GM21786 (cell line): ENCODE results near the gene AGPS.

Experiments used
- ATAC-seq: cut with Tn5 transposase; IDR thresholded peaks from one replicate; pipeline ENCODE4 v1.9.1; 2021; ENCODE audit not compliant: unreplicated experiment

Gene AGPS

DNA sequence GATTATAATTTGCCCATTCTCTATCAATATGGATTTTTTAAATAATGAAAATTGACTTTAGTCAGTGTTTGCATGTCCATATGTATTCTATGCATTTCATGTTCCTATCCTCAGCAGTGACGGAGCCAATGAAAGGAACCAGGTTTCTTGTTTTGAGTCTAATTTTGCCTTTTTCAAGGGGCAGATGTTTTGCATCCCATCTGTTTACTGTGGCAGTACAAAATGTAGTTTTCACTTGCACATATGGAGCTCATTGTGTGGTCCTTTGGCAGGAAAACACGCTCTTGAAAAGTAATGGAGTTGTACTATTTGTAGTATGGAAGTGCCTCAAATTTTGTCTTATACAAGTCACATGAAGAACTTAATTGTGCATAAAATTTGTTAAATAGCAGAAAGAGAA is 127.8 kb downstream of the AGPS start:
- no peak for ATAC-seq

GRCh38 chr2:177523781-177524180 is 131.2 kb downstream of the AGPS start:
- ATAC-seq = no peak

GRCh38 chr2:177525351-177525924 is 132.9 kb downstream of the AGPS start:
- ATAC-seq = no peak

DNA sequence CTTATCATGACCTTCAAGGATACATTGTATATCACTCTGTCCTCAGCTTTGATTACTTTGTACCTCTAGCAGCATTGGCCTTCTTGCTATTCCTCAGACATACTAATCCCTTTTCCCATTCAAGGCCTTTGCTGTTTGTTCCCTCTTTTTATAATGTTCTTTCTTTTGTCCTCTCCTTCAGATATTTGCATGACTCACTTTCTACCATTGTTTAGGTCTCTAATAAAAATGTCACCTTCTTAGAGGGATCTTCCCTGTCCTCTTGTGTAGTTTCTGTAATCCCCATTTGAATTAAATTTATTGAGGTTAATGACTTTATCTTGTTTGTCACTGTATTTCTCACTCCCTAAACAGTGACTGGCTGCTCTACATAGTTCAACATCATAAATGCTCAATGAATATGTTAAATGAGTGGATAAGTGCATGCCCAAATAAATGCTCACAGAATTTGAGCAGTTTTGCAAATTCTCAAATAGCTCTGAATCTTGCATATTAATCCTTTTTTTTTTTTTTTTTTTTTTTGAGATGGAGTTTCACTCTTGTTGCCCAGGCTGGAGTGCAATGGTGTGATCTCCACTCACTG is 135.9 kb downstream of the AGPS start:
- ATAC-seq = no peak

DNA sequence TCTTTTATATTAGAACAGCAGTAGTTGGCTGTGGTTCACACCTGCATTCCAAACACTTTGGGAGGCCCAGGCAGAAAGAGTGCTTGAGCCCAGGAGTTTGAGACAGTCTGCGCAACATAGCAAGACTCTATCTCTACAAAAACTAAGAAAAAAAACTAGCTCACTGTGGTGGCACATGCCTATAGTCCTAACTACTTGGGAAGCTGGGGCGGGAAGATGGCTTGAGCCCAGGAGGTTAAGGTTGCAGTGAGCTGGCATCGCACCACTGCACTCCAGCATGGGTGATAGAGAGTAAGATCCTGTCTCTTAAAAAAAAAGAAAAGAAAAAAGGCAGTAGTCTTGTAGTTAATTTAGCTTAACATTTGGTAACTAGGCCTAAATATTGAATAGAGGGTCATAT is 136.6 kb downstream of the AGPS start:
- ATAC-seq = no peak

- ATAC-seq = no peak
Observed at GRCh38 chr2:177530561-177530960, 138.0 kb downstream of the AGPS start.

GRCh38 chr2:177531706-177532105 is 139.1 kb downstream of the AGPS start:
- ATAC-seq = no peak

DNA sequence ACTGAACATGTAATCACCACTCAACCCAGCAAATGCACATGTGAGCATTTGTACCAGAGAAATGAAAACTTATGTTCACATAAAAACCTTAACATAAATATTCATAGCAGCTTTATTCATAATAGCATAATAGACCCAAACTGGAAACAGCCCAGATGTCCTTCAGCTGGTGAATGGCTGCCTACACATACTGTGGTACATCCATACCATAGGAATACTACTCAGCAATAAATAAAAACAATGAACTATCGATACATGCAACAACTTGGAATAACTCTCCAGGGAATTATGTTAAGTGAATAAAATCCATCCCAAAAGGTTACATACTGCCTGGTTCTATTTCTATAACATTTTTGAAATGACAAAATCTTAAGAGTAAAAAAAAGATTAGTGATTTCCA is 140.0 kb downstream of the AGPS start:
- no peak for ATAC-seq

DNA sequence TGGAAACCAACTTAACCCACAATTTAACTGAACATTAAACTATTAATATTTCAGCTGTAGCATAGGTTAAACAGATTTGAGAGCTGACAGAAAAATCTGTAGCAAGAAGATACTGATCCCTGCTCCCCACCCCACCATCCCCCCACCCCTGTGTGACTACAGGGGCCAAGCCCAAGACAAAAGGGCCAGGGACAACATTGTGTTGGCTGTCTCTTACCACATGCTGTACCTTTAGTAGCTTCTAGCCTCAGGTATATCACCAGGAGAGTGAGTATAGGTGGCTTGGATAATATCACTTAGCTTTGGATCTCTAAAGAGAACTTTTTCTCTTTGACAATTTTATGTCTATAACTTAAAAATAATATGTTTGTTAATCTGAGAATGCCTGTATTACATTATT is 140.7 kb downstream of the AGPS start:
- ATAC-seq = no peak

- ATAC-seq = no peak
Observed at GRCh38 chr2:177535000-177535399, 142.4 kb downstream of the AGPS start.

DNA sequence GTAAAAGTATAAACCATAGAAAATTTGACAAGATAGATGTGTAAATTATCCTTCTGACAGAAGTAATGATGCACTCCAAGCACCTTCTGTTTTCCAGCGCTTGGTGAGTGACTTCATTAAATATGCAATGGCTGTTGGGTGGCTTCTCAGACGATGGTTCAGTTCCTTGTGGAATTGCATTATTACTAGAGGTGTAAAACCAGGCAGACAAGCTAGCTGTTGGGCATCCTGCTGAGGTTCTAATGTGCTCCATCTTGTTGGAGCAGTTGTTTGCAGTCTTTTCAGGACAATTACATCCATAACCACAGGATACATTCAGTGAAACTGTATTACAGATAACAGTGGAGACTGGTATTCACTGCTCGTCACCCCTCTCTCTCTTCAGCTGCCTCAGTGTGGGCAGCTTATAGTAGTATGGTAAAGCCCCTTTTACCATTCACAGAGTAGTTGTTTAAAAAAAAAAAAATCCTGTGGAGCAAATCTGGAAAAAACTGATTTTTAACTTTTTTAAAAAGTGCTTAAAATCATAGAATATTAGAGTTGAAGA is 143.5 kb downstream of the AGPS start:
- no peak for ATAC-seq

- no peak for ATAC-seq
Observed at GRCh38 chr2:177537213-177537612, 144.6 kb downstream of the AGPS start.

- ATAC-seq = no peak
Observed at GRCh38 chr2:177537636-177538035, 145.1 kb downstream of the AGPS start.

DNA sequence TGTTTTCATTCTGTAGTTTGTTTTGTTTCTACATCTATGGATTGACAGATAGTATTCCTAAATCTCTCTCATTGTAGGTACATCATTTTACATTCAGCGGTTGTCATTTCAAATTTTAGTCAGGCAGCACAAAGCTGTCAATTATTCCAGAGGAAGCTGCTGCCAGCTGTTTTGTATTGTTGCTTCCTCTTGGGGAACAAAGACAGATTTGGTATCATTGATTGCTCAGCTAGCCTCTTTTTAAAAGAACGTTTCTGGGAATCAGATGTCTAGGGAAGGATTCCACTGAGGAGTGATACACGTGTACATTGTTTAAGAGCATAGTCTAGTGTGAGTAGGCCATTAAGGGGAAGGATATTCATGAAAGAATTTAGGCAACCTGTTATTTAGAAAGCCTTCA is 145.8 kb downstream of the AGPS start:
- no peak for ATAC-seq

- ATAC-seq = no peak
Observed at GRCh38 chr2:177540283-177540682, 147.7 kb downstream of the AGPS start.

DNA sequence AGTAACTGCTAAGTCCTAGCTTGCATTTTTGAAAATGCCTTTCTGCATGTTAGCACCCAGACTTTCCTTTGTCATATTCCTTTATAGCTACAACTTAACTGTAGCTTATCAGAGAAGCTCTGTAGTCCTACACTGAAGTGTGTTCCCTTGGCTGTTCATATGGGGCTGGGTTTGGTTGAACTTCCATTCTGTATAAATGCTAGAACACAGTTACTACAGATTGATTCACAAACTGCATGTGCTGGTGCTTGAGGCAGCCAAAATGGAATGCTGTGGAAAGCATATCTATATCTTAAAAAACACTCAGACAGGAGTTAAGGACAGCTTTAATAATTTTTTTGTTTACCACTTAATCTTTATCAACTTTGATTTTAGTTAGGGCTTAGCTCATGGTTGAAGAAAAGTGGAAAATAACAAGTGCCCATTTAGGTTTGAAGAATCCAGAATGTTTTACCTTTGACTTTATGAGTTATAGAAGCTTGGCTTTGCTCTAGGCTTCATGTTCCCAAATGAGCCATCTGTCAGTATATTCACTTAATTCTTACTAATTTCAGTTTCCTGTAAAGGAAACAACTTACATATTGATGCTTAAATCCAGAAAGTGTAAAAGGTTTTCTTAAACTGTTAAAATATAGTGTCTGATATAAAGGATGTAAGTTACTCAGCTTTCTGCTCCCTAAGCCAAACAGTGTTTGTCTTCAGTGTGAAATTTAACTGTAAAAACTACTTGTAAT is 148.9 kb downstream of the AGPS start:
- ATAC-seq = no peak

- no peak for ATAC-seq
Observed at GRCh38 chr2:177542396-177542795, 149.8 kb downstream of the AGPS start.

- ATAC-seq = no peak
Observed at GRCh38 chr2:177543007-177543760, 150.6 kb downstream of the AGPS start.

DNA sequence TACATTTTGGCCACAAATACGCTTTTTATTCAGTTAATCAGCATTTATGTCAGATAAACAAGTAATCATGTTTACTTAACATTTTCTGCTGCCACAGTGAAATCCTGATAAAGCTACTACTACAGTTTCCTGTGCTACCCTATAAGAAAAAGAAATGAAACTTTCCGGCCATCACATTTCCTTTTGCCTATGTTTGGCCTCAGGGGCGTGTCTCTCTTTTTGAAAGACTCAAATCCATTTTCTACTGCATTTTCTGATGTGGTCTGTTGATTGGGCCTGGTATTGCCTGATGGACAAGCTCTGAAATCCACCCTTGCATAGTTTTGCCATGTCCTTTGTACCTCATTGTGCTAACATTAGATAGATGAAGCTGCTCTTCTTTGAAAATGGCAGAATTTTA is 152.6 kb downstream of the AGPS start:
- ATAC-seq = no peak

GRCh38 chr2:177545981-177546585 is 153.5 kb downstream of the AGPS start:
- no peak for ATAC-seq

GRCh38 chr2:177547122-177547521 is 154.5 kb downstream of the AGPS start:
- ATAC-seq = peak; percentile 93
